CD4-positive, alpha-beta T cell treated with Interleukin-17A for 4 hours (primary cell): ENCODE results near the gene C15orf62.

ENCODE experiments used
- DNase-seq: peaks from one replicate; pipeline ENCODE4 v3.0.0-alpha.2; 2020; ENCODE audit warnings: mixed read lengths

C15orf62 gene

GRCh38 chr15:40769274-40770146 lies at the start of gene C15orf62:
TSS of gene C15orf62 (plus strand) at chr15:40769980. CDS start at chr15:40770496, 516 bp downstream.
- DNase-seq = peak; percentile 87

GRCh38 chr15:40721701-40722100 lies 48.1 kb upstream of the C15orf62 start:
- DNase-seq = no peak

GRCh38 chr15:40722354-40722753 lies 47.4 kb upstream of the C15orf62 start:
- DNase-seq = no peak

GRCh38 chr15:40722934-40723333 lies 46.8 kb upstream of the C15orf62 start:
- no peak for DNase-seq

GRCh38 chr15:40723919-40724318 lies 45.9 kb upstream of the C15orf62 start:
- no peak for DNase-seq

DNA sequence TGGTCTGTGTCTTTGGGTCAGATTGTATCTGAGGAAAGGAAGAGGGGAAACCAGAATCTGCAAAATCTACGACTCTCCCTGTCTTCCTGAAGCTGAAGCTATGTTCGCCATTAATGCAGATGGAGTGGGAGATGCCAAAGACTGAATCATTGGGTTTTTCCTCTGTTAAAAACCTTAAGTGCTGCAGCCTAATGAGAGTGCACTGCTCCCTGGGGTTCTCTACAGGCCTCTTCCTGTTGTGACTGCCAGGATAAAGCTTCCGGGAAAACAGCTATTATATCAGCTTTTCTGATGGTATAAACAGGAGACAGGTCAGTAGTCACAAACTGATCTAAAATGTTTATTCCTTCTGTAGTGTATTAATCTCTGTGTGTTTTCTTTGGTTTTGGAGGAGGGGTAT lies 38.7 kb upstream of the C15orf62 start:
- no peak for DNase-seq

DNA sequence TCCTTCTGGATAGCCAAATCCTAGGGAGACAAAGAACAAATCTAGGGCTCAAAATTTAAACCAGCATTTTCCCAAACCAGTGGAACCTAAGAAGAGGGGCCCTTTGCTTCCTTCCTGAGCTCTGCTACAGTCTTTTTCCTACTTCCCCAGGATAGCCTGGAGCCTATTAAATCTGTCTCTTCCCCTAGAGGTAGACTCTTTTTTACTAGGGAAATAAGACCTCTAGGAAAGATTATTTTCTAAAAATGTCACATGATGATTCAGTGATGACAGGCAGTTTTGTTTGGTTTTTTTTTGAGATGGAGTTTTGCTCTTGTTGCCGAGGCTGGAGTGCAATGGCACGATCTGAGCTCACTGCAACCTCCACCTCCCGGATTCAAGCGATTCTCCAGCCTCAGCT lies 33.2 kb upstream of the C15orf62 start:
- DNase-seq = no peak

- DNase-seq = no peak
These were observed 32.7 kb upstream of the C15orf62 start for GRCh38 chr15:40737048-40737447.

- no peak for DNase-seq
These were observed 30.7 kb upstream of the C15orf62 start for GRCh38 chr15:40739047-40739446.

DNA sequence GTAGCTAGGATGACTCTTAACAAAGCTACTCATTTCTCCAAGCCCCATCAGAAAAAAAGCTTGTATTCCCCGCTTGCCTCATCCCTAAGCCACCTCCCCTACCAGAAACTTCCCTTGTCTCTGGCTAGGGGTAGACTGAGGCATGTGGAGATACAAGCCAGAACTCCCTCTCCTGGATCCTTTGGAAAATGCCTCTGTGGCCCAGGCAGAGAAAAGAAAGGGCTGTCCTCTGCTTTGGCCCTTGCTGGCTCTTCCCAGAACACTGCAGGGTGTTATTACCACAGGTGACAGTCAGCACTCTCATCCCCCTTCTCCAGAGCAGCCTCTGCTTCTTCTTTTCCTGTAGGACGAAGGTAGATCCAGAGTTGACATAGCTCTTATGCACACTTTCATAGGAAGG lies 29.9 kb upstream of the C15orf62 start:
- no peak for DNase-seq

DNA sequence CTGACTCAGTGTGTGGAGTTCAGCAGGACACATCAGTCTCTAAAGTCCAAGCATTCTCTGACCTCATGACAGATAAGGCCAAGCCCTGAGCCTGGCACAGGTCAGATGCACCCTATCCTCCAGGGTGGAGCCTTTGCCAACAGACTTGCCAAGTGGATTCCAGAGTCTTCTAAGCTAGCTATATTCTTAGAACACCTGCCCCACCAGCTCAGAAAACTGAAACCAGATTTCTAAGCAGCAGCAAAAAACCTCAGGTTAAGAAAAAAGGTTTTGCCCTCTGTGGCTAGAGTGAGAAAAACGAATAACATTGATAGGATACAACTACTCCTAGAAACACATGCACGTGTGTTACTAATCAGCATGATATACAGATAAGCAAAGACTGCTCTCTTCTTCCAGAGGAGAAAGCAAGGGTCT lies 26.3 kb upstream of the C15orf62 start:
- DNase-seq = no peak

GRCh38 chr15:40743921-40744814 lies 25.6 kb upstream of the C15orf62 start:
- DNase-seq = peak; percentile 66

DNA sequence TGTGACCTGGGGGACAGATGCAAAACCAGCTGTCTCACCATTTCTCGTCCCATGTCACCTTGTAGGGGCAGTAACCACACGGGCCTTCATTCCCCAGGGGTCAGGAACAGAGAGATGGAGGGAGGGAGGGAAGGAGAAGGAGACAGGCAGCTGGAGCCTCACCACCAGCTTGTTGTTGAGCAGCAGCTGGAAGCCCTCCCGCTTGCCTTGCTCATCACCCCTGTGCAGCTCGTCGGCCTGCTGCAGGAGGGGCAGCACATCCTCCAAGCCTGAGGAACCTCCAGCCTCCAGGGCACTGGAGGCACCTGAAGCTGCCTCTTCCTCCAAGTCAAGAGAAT lies 25.0 kb upstream of the C15orf62 start:
- DNase-seq = no peak

DNA sequence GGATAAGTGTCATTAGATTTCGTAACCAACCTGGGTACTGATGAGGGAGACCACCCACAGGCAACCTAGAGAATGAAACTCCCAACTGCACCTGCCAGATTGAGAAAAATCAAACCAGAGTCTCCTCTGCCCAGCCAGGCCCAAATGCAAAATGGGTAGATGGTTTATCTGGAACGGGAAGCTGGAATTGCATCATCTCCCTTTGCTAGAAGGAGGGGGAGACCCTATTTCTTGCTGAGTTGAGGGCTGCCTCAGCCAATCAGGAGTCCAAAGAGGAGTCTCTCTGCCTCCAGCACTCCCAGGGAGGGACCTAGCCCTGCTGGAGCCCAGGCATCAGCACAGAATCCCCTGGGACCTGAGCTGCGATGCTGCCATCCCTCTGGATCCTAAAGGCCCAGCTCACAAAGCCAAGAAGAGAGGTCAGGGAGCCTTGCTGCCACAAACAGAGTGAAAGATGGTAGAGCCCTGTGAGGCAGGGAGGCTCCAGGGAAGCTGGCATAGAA lies 22.8 kb upstream of the C15orf62 start:
- DNase-seq = no peak

GRCh38 chr15:40747685-40748631 lies 21.8 kb upstream of the C15orf62 start:
- no peak for DNase-seq

- no peak for DNase-seq
These were observed 20.6 kb upstream of the C15orf62 start for GRCh38 chr15:40749151-40749630.

GRCh38 chr15:40750885-40751284 lies 18.9 kb upstream of the C15orf62 start:
- no peak for DNase-seq

DNA sequence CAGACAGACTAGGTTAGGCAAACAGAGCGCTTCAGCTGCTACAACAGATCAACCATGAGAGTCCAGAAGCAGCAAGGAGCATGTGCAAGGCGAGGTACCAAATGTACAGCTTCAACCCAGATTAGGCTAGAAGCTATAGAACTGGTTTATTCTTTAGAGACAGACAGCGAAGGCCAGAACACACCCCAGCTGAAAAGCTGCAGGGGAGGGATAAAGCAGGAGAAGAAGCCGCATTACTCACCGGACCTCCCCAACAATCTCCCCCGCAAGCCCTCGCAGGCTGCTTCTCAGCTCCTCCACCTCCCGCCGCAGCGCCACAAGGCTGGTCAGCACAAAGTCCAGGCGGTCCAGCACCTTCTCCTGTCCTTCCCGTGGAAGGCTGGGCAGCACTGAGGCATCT lies 18.0 kb upstream of the C15orf62 start:
- no peak for DNase-seq

DNA sequence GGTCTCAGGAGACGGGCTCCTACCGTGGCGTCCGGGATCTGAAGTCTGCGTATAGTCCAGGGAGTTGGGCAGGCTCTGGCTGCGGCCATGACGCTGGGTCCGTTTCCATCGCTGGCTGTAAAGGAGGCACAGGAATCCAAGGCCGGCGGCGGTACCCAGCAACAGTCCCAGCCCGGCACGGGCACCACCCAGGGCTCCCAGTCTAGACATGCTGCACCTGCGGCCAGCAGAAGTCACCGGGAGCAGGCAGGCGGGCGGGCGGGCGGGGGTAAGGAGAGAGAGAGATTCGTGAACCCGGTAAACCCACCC lies 15.3 kb upstream of the C15orf62 start:
- DNase-seq = peak; percentile 26

GRCh38 chr15:40754883-40755811 lies 14.6 kb upstream of the C15orf62 start, which contains the start of gene RMDN3:
TSS of gene RMDN3 (minus strand) at chr15:40755254. CDS start at chr15:40754783, 471 bp downstream.
- DNase-seq = peak; percentile 95

DNA sequence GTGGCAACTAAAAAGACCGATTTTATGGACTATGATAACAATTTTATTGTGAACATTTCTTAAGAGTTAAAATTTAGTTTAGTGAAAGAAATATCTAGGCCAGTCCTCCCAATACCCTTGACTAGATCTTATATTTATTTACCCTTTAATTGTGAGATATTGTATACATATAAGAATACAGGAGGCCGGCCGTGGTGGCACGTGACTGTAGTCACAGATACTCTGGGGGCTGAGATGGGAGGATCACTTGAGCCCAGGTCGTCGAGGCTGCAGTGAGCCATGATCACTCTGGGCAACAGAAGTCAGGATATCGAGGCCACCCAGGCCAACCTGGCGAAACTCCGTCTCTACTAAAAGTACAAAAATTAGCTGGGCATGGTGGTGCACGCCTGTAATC lies 14.0 kb upstream of the C15orf62 start:
- no peak for DNase-seq
